Measurements from ENCODE around the gene PCLO. TPM values are rescaled to one million over a fixed set of nuclear protein-coding genes. Genes with fewer than 3 reads are reported as not detected.
A peak's percentile ranks its signal among the peaks of the same experiment; 100 is the strongest.
"Not testable (repeated sequence)": the region's sequence is repeated elsewhere in the genome, so short reads cannot be mapped to it uniquely, and the experiment has no call there.

The PCLO gene
- total RNA-seq, 1 experiment from 2014 or later: 44.4 TPM

- no peak for DNase-seq (ENCODE audit: low spot score)
Observed at GRCh38 chr7:82964150-82964882, 198.4 kb downstream of the PCLO start.

- DNase-seq (ENCODE audit: low spot score): no peak
Observed at GRCh38 chr7:82961240-82961639, 201.4 kb downstream of the PCLO start.

GRCh38 chr7:82959528-82959927 lies 203.2 kb downstream of the PCLO start:
- DNase-seq (ENCODE audit: low spot score): no peak

- no peak for DNase-seq (ENCODE audit: low spot score)
Observed at GRCh38 chr7:82957521-82957920, 205.2 kb downstream of the PCLO start.

- DNase-seq (ENCODE audit: low spot score): no peak
Observed at GRCh38 chr7:82953324-82954027, 209.2 kb downstream of the PCLO start.

GRCh38 chr7:82950436-82950835 lies 212.2 kb downstream of the PCLO start:
- DNase-seq (ENCODE audit: low spot score): no peak

- DNase-seq (ENCODE audit: low spot score): no peak
Observed at GRCh38 chr7:82945480-82945879, 217.2 kb downstream of the PCLO start.

- no peak for DNase-seq (ENCODE audit: low spot score)
Observed at GRCh38 chr7:82945056-82945455, 217.6 kb downstream of the PCLO start.

GRCh38 chr7:82932516-82932915 lies 230.2 kb downstream of the PCLO start:
- no peak for DNase-seq (ENCODE audit: low spot score)

- no peak for DNase-seq (ENCODE audit: low spot score)
Observed at GRCh38 chr7:82926477-82926876, 236.2 kb downstream of the PCLO start.

- DNase-seq (ENCODE audit: low spot score): no peak
Observed at GRCh38 chr7:82925331-82925730, 237.4 kb downstream of the PCLO start.

- DNase-seq (ENCODE audit: low spot score): no peak
Observed at GRCh38 chr7:82906502-82906901, 256.2 kb downstream of the PCLO start.

GRCh38 chr7:82904871-82905270 lies 257.8 kb downstream of the PCLO start:
- no peak for DNase-seq (ENCODE audit: low spot score)

GRCh38 chr7:82901098-82901497 lies 261.6 kb downstream of the PCLO start:
- DNase-seq (ENCODE audit: low spot score): not testable (repeated sequence)

- no peak for DNase-seq (ENCODE audit: low spot score)
Observed at GRCh38 chr7:82897500-82897899, 265.2 kb downstream of the PCLO start.

- not testable (repeated sequence) for DNase-seq (ENCODE audit: low spot score)
Observed at GRCh38 chr7:82894341-82894740, 268.3 kb downstream of the PCLO start.

- DNase-seq (ENCODE audit: low spot score): no peak
Observed at GRCh38 chr7:82886324-82886723, 276.4 kb downstream of the PCLO start.

GRCh38 chr7:82865856-82866255 lies 296.8 kb downstream of the PCLO start:
- DNase-seq (ENCODE audit: low spot score): no peak

- DNase-seq (ENCODE audit: low spot score): peak; percentile 38
Observed at GRCh38 chr7:82859106-82859850, 303.4 kb downstream of the PCLO start.

GRCh38 chr7:82851121-82851520 lies 311.6 kb downstream of the PCLO start:
- DNase-seq (ENCODE audit: low spot score): no peak

- peak; percentile 91 for DNase-seq (ENCODE audit: low spot score)
Observed at GRCh38 chr7:82841828-82842227, 320.9 kb downstream of the PCLO start.

GRCh38 chr7:82840061-82840460 lies 322.6 kb downstream of the PCLO start:
- peak; percentile 70 for DNase-seq (ENCODE audit: low spot score)

GRCh38 chr7:82839555-82839954 lies 323.1 kb downstream of the PCLO start:
- peak; percentile 64 for DNase-seq (ENCODE audit: low spot score)

All from A172 (cell line).